PC-9 (cell line): ENCODE measurements around the gene NPHP1.

Experiments
- CTCF ChIP-seq: fragments of 200-600 bp; sonication (generic); conservative IDR thresholded peaks from 2 replicates; pipeline ENCODE4 v1.6.1; 2017; ENCODE audit warnings: mixed run types, antibody characterized with exemption, mild to moderate bottlenecking, moderate library complexity
- EZH2 ChIP-seq: fragments of 200-600 bp; sonication (generic); IDR thresholded peaks from 2 replicates; pipeline ENCODE4 v1.8.0; 2017; ENCODE audit warnings: antibody characterized with exemption, low read depth

DNA sequence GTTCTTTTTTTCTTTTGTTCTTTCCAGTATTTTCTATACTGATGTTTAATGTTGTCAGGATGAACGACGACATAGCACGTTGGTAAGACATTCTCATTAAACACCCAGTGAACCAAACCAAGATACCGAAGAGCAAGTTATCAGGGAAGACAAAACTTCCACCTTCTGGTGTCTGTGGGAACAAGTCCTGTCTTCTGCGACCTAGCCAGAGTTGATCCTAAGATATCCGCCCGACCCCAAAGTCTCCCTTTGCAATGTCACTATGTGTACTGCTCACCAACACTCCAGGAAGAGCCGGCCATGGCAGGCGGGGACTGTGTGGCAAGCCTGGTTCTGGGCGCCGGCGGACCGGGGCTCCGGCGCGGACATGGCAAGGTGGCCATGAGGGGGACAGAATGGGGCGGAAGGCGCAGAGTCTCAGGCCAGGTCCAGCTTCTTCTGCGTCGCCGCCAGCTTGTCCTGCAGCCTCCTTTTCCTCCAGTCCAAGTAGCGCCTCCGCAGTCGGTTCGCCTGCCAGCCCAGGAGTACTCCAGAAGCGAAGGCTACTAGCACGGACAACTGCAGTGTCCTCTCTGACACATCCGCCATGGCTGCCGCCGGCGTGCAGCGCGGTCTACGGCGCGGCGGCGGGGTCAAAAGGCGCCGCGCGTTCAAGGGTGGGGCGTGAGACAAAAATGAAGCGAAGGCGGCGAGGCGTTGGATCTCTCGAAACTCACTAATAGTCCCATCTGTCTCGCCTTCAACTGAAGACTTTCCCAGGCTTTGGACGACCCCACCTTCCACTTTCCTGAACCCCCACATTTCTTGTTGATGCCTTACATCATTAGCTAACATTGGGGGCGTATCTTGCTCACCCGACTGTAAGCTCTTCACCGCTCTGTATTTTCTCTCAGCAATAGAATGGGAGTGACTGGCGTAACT, 7.4 kb upstream of the NPHP1 start, which contains the start of gene MTLN:
- TF ChIP-seq CTCF (no peak), EZH2 (no peak)
